HEK293 (cell line): Measurements from ENCODE around the gene SH3BP4.

ENCODE experiments used
- CTCF ChIA-PET: fragments of 350-600 bp; formaldehyde crosslinking; extraction: SDS; loops from one replicate; lab custom pipeline; 2021; ENCODE audit warnings: antibody characterized with exemption; lab: Yijun Ruan, JAX
- POLR2A ChIA-PET: fragments of 300-600 bp; formaldehyde crosslinking; extraction: SDS; loops from one replicate; lab custom pipeline; 2020; ENCODE audit warnings: antibody characterized with exemption, inconsistent platforms; lab: Yijun Ruan, JAX
- H3K27ac ChIP-seq: fragments of 200-500 bp; sonication (Bioruptor generic); 2 replicates; pipeline ENCODE4 v1.5.1; 2014; ENCODE audit warnings: low read depth, low read length, control low read depth, inconsistent platforms; ENCODE audit errors: extremely low read depth
- H3K36me3 ChIP-seq, 2 experiments: fragments of 200-500 bp in 1 of 2; sonication (Bioruptor generic) in 1 of 2; 1 replicate in 1 of 2; 2 replicates in 1 of 2; pipeline ENCODE4 v1.5.1; 2014 to 2017; ENCODE audit warnings: inconsistent platforms in 2 of 2, low read length in 2 of 2; ENCODE audit not compliant: control insufficient read depth in 2 of 2, insufficient read depth in 1 of 2
- H3K4me1 ChIP-seq: fragments of 200-500 bp; sonication (Bioruptor generic); 2 replicates; pipeline ENCODE4 v1.5.1; 2014; ENCODE audit warnings: mild to moderate bottlenecking, low read length, inconsistent platforms; ENCODE audit not compliant: control insufficient read depth, insufficient read depth
- H3K4me3 ChIP-seq: 2 replicates; pipeline ENCODE4 v1.5.1; 2011; ENCODE audit warnings: low read depth, mild to moderate bottlenecking, control low read depth, low read length, moderate library complexity
- H3K9me3 ChIP-seq: fragments of 200-500 bp; sonication (Bioruptor generic); 2 replicates; pipeline ENCODE4 v1.5.1; 2014; ENCODE audit warnings: low read depth, low read length, inconsistent platforms; ENCODE audit not compliant: control insufficient read depth, insufficient read depth
- BCL6B ChIP-seq: fragments of 450-650 bp; formaldehyde crosslinking; IDR thresholded peaks from 2 replicates; pipeline ENCODE4 v1.5.1; 2017; ENCODE audit warnings: missing biosample characterization, missing genetic modification characterization
- FEZF1 ChIP-seq: fragments of 450-650 bp; formaldehyde crosslinking; IDR thresholded peaks from 2 replicates; pipeline ENCODE4 v1.5.1; 2016; ENCODE audit warnings: missing biosample characterization, missing genetic modification characterization
- GLI4 ChIP-seq: fragments of 450-650 bp; formaldehyde crosslinking; IDR thresholded peaks from 2 replicates; pipeline ENCODE4 v1.5.1; 2016; ENCODE audit warnings: missing biosample characterization, missing genetic modification characterization
- HOXA7 ChIP-seq: sonication (generic); formaldehyde crosslinking; IDR thresholded peaks from 2 replicates; pipeline ENCODE4 v1.8.1; 2022; ENCODE audit warnings: missing genetic modification reagents, borderline replicate concordance
- IKZF3 ChIP-seq: fragments of 450-650 bp; IDR thresholded peaks from 2 replicates; pipeline ENCODE4 v1.5.0; 2018; ENCODE audit warnings: missing biosample characterization, mild to moderate bottlenecking, missing genetic modification characterization, moderate library complexity
- KLF16 ChIP-seq: fragments of 450-650 bp; formaldehyde crosslinking; IDR thresholded peaks from 2 replicates; pipeline ENCODE4 v1.5.1; 2017; ENCODE audit warnings: missing biosample characterization, missing genetic modification characterization
- MEIS1 ChIP-seq: sonication (generic); formaldehyde crosslinking; IDR thresholded peaks from 2 replicates; pipeline ENCODE4 v1.8.1; 2022; ENCODE audit warnings: missing genetic modification reagents, mild to moderate bottlenecking, borderline replicate concordance
- MZF1 ChIP-seq: fragments of 450-650 bp; formaldehyde crosslinking; IDR thresholded peaks from 2 replicates; pipeline ENCODE4 v1.5.1; 2017; ENCODE audit warnings: missing biosample characterization, missing genetic modification characterization, borderline replicate concordance
- PRDM4 ChIP-seq: fragments of 450-650 bp; formaldehyde crosslinking; IDR thresholded peaks from 2 replicates; pipeline ENCODE4 v1.5.1; 2017; ENCODE audit warnings: missing biosample characterization, missing genetic modification characterization
- SCRT2 ChIP-seq: fragments of 450-650 bp; formaldehyde crosslinking; IDR thresholded peaks from 2 replicates; pipeline ENCODE4 v1.5.1; 2016; ENCODE audit warnings: missing biosample characterization, missing genetic modification characterization
- TCF7L2 ChIP-seq: IDR thresholded peaks from 2 replicates; pipeline ENCODE4 v1.6.1; 2011; ENCODE audit warnings: low read depth, mild to moderate bottlenecking, inconsistent platforms, low read length, moderate library complexity, borderline replicate concordance
- ZNF274 ChIP-seq, 2 experiments: fragments of 200-500 bp in 1 of 2; fragments of 450-650 bp in 1 of 2; sonication (Bioruptor generic) in 1 of 2; formaldehyde crosslinking in 1 of 2; IDR thresholded peaks; 2 replicates each; pipeline versions ENCODE4 v1.5.1 to v1.6.1; 2014 to 2016; ENCODE audit warnings: borderline replicate concordance in 1 of 2, inconsistent platforms in 1 of 2, low read length in 1 of 2, missing biosample characterization in 1 of 2, missing genetic modification characterization in 1 of 2
- ZNF362 ChIP-seq: fragments of 450-650 bp; formaldehyde crosslinking; IDR thresholded peaks from 2 replicates; pipeline ENCODE4 v1.5.1; 2016; ENCODE audit warnings: missing biosample characterization, missing genetic modification characterization
- ZNF48 ChIP-seq: fragments of 450-650 bp; formaldehyde crosslinking; IDR thresholded peaks from 2 replicates; pipeline ENCODE4 v1.5.1; 2016; ENCODE audit warnings: missing biosample characterization, missing genetic modification characterization
- ZNF621 ChIP-seq: fragments of 450-650 bp; formaldehyde crosslinking; IDR thresholded peaks from 2 replicates; pipeline ENCODE4 v1.5.1; 2017; ENCODE audit warnings: missing biosample characterization, missing genetic modification characterization
- ZNF654 ChIP-seq: fragments of 450-650 bp; formaldehyde crosslinking; IDR thresholded peaks from 2 replicates; pipeline ENCODE4 v1.5.1; 2016; ENCODE audit warnings: low read depth, missing biosample characterization, missing genetic modification characterization
- ZNF658 ChIP-seq: fragments of 450-650 bp; formaldehyde crosslinking; IDR thresholded peaks from 2 replicates; pipeline ENCODE4; 2016; ENCODE audit warnings: missing biosample characterization, missing genetic modification characterization
- ZNF670 ChIP-seq: fragments of 450-650 bp; formaldehyde crosslinking; IDR thresholded peaks from 2 replicates; pipeline ENCODE4 v1.5.1; 2016; ENCODE audit warnings: missing biosample characterization, missing genetic modification characterization, low read depth
- TF ChIP-seq, protein P1 (sequence below): fragments of 450-650 bp; formaldehyde crosslinking; IDR thresholded peaks from 2 replicates; pipeline ENCODE4 v1.5.1; 2017; ENCODE audit warnings: missing biosample characterization, missing genetic modification characterization
- TF ChIP-seq, protein P2 (sequence below): fragments of 450-650 bp; formaldehyde crosslinking; IDR thresholded peaks from 2 replicates; pipeline ENCODE4 v1.5.1; 2016; ENCODE audit warnings: missing biosample characterization, missing genetic modification characterization

The SH3BP4 gene

GRCh38 chr2:235091983-235092382, 140.2 kb downstream of the SH3BP4 start:
- no peaks in the 10 kb centered on the region for H3K36me3 ChIP-seq
- no peak overlapping the region for H3K4me3 ChIP-seq
- TF ChIP-seq KLF16 (tag by site-specific recombination) (no peak), HOXA7 (CRISPR knock-in tag) (no peak), FEZF1 (tag by site-specific recombination) (no peak), SCRT2 (no peak), BCL6B (no peak), ZNF621 (tag by site-specific recombination) (no peak), IKZF3 (tag by site-specific recombination) (no peak), PRDM4 (tag by site-specific recombination) (no peak), ZNF658 (tag by site-specific recombination) (no peak), ZNF654 (tag by site-specific recombination) (no peak), GLI4 (tag by site-specific recombination) (no peak), ZNF670 (tag by site-specific recombination) (no peak), TCF7L2 (no peak), ZNF274 (IDR thresholded peaks at IDR 0.05; ENCODE audit: low read length) (no peak), ZNF274 (tag by site-specific recombination; IDR thresholded peaks at IDR 0.05; ENCODE audit: borderline replicate concordance) (no peak), ZNF362 (tag by site-specific recombination) (no peak), ZNF48 (tag by site-specific recombination) (no peak), MZF1 (no peak), MEIS1 (CRISPR knock-in tag) (no peak)
- TF ChIP-seq, protein P1, sequence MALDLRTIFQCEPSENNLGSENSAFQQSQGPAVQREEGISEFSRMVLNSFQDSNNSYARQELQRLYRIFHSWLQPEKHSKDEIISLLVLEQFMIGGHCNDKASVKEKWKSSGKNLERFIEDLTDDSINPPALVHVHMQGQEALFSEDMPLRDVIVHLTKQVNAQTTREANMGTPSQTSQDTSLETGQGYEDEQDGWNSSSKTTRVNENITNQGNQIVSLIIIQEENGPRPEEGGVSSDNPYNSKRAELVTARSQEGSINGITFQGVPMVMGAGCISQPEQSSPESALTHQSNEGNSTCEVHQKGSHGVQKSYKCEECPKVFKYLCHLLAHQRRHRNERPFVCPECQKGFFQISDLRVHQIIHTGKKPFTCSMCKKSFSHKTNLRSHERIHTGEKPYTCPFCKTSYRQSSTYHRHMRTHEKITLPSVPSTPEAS (tag by site-specific recombination) = no peak
- TF ChIP-seq, protein P2, sequence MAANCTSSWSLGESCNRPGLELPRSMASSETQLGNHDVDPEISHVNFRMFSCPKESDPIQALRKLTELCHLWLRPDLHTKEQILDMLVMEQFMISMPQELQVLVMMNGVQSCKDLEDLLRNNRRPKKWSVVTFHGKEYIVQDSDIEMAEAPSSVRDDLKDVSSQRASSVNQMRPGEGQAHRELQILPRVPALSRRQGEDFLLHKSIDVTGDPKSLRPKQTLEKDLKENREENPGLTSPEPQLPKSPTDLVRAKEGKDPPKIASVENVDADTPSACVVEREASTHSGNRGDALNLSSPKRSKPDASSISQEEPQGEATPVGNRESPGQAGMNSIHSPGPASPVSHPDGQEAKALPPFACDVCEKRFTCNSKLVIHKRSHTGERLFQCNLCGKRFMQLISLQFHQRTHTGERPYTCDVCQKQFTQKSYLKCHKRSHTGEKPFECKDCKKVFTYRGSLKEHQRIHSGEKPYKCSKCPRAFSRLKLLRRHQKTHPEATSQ (tag by site-specific recombination) = no peak
- H3K9me3 ChIP-seq = no peaks in the 10 kb centered on the region
- CTCF ChIA-PET = no interaction called here
- no peaks in the 10 kb centered on the region for H3K4me1 ChIP-seq
- no peak overlapping the region for H3K27ac ChIP-seq
- POLR2A ChIA-PET = no interaction called here
